Right ventricle myocardium superior (tissue), 1 donor: ENCODE data around the gene KCNQ1. TPM values are rescaled to one million over a fixed set of nuclear protein-coding genes. Genes with fewer than 3 reads are reported as not detected.

Experiments
- ATAC-seq: fragments of 200-7000 bp; cut with Tn5 transposase; one replicate; pipeline ENCODE4 v1.9.1; 2020; ENCODE audit warnings: mild to moderate bottlenecking; ENCODE audit not compliant: poor library complexity
- DNase-seq: peaks from one replicate; pipeline ENCODE4 v3.0.0-alpha.2; 2020
- intact Hi-C: fragments of 100-400 bp; cut with DNase I; formaldehyde crosslinking; loops from one replicate; pipeline ENCODE4 v1.11.2; 2022
- total RNA-seq: library from RNA; stranded (reverse); fragmentation: NEBNext Ultra II Directional; extraction: Animal tissue kit (Norgen Biotek cat#: 25700); gene quantifications from one replicate; pipeline ENCODE4 v1.2.1, GENCODE V29; 2021
- donor health status: DM: no; HTN: yes; CAD: no; lungs with severe emphysema.

Gene KCNQ1
- total RNA-seq, 1 donor from 2014 or later, result 33.4 TPM

GRCh38 chr11:2776351-2777061 lies 331.7 kb downstream of the KCNQ1 start:
- no peak for ATAC-seq
- intact Hi-C loops, result no loop called here
- peak; percentile 38 for DNase-seq

DNA sequence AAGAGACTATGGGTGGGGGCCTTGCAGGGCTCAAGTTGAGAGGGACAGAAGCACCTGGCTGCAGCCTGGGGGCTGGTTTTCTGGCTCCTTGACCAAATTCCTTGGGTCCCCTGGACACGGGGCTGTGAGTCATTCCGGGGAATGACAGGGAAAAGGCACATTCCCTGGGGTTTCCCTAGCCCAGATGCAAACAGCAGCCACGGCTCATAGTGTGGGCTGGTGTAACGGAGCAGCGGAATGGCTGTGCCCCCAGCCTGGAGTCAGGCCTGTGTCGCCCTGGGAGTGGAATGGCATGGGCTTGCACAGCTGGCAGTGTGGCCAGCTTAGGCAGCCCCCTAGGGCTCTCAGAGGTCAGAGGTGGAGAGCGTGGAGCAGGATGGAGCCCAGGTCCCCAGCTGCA lies 332.6 kb downstream of the KCNQ1 start:
- DNase-seq (peak; percentile 23), ATAC-seq (no peak)
- intact Hi-C loops, result no loop called here

DNA sequence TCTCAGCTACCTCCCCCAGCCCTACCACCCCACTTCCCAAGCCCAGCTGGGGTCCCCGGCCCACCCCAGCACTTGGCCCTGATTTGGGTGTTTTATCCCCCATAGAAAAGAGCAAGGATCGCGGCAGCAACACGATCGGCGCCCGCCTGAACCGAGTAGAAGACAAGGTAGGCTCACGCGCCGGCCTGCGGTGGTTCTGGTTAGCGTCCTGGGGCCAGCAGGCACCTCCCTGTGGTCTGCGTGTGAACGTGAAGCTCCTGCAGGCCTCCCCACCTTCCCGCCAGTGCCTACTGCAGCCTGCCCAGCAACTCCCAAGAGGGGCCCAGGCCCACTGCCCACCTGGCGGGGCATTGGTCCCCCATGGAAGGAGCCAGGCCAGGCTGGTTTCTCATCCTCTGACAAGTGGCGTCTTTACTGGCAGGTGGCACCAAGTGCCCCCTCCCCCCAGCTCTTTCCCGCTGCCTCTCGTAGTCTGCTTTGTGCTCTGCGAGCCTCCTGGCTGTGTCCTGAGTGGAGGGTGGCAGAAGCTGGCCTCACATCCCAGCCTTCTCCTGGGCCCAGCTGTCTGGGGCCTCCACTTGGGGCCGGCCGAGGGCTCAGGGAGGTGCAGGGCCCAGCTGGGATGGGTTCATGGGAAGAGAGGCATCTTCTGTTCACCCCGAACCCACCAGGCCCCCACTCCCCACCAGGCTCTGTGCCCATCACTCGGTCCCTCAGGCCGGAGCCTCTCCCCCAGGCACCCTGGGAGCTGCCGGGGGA lies 333.2 kb downstream of the KCNQ1 start:
- peak; percentile 10 for ATAC-seq
- intact Hi-C loops, result no loop called here
- DNase-seq, result peak; percentile 51

GRCh38 chr11:2778630-2779498 lies 334.1 kb downstream of the KCNQ1 start:
- DNase-seq (peak; percentile 88), ATAC-seq (peak; percentile 93)
- intact Hi-C loops, result no loop called here

DNA sequence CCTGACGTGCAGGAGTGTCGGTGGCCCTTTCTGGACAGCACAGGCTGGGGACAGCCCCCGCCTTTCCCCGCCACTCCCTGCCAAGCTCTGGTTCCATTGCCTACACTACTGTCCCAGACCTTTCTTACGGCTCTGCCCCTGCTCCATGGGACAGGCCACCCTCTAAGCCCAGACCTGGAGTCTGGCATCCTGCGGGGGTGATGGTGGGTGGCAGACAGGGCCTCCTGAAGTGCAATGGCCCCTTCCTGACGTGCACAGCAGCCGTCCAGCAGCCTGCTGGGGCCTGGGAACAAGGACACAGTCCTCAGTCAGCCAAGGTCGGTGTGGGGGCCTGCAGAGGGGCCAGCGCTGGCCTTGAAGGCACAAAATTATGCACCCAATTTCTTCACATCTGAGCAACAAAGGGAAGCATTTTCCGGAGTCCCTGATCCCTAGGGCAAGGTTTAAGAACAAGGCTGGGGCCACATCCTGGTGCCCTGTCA lies 334.7 kb downstream of the KCNQ1 start:
- intact Hi-C loops, result no loop called here

DNA sequence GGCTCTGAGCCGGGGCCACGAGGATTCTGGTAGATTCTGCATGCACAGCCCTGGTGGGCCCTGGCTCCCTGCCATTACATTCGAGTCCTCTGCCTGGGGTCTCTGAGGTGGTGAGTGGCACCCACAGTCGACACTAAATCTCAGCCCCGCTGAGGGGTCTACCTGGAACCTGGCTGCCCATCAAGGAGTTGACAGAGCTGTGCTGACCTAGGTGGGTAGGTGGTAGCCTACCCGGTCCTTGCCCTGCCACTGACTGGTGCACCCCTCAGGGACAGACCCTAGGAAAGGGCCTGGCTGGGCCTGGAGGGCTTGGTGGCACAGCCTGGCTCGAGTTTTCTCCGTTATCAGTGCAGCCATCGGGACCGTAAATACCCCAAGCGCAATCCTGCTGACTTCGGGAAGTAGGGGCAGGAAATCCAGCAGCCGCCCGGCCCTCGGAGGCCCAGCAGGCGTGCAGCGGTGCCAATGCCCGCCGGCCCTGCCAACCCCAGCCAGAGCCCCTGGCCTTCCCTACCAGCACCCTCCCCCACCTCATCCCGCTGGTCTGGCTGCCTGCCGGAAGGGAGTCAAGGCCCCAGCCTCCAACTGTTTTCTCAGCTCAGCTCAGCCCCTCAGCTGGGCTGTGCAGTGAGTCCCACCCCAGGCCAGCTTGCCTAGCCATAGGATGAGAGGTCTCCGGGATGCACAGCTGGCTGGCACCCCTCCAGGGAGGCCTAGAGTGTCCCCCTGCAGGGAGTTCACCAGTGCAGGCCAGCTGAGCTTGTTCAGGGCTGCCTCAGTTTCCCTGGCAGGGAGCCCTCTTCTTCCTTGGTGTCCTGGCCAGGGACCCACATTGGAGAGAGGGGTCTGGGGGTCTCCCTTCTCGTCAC lies 335.4 kb downstream of the KCNQ1 start:
- ATAC-seq (no peak), DNase-seq (peak; percentile 49)
- intact Hi-C loops, result no loop called here

More for the DNA sequence above, 334.7 kb downstream of the KCNQ1 start:
- ATAC-seq (no peak), DNase-seq (no peak)

DNA sequence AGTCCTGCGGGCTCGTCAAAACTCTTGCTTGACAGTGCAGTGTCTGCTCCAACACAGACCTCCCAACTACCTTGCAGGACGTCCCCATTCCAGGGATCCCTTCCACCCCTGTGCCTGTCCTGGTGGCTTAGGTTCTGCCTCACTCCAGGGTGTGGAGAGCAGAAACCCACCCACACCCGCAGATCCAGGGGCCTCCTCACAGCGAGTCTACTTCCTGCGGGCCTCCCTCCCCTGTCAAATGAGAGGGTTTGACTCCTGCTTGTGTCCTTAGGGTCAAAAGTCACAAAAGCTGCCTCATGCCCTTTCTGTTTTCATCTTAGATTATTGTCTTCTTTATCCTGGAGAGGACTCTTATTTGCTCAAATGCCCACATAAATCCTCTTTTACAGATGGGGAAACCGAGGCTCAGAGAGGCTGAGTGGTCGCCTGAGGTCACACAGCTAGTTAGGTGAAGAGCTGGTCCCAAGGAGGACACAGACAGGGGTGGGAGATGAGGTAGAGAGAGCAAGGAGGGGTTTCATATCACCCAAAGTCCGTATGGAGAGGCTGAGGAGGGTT lies 336.1 kb downstream of the KCNQ1 start:
- intact Hi-C loops, result no loop called here
- DNase-seq (no peak), ATAC-seq (no peak)

DNA sequence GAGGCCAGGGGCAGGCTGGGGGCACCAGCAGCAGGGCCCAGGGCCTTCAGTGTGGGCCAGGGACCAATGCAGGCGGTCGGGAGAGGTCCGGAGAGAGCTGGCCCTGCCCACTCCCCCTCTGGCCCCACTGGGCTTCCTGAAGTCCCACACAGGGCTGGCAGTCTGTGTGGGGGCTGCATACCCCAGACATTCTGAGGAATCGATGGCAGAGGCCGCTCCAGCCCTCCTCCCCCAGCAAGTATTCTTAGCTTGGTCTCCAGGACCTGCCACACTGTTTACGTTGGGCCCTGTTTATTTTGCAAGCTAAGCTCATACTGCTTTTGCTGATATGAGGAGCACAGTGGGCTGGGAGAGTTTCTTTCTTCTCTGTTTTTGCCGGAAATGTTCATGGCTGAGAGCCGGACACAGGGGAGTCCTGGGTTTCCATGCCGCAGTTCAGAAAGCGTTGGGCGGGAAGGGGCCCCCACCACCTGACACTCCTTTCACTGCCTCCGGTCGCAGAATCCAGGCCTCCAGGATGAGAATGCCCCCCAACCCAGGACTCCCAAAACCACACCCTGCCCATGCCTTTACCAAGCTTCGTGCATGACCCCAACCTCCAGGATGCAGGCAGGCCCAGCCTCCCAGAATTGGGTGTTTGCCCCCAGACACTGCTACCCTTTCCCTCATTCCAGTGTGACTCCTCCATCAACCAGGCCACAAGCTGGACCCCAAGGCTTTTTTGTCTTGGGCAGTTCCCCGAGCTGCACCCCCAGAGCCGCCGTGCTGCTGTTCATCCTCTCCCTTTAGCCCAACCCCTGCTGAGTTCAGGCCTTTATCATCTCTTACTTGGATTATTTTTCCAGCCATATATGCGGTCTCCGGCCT lies 336.8 kb downstream of the KCNQ1 start:
- ATAC-seq, result no peak
- intact Hi-C loops, result no loop called here

DNA sequence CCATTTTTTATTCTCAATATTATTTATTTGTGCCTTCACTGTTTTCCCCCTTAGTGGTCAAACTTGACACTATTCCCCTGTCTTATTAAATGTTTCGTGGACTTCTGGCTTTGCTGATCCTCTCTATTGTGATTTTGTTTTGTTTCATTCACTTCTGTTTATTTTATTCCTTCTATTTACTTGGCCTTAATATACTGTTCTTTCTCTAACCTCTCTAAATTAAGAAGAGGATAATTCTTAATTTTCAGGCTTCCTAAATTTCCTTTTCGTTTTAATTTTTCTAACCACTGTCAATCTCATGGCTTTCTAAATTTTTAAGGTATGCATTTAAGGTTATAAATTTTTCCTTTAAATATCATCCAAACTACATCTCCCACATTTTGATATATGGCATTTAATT lies 338.0 kb downstream of the KCNQ1 start:
- DNase-seq, result no peak
- intact Hi-C loops, result no loop called here
- no peak for ATAC-seq

More for the DNA sequence above, 336.8 kb downstream of the KCNQ1 start:
- DNase-seq, result peak; percentile 29

DNA sequence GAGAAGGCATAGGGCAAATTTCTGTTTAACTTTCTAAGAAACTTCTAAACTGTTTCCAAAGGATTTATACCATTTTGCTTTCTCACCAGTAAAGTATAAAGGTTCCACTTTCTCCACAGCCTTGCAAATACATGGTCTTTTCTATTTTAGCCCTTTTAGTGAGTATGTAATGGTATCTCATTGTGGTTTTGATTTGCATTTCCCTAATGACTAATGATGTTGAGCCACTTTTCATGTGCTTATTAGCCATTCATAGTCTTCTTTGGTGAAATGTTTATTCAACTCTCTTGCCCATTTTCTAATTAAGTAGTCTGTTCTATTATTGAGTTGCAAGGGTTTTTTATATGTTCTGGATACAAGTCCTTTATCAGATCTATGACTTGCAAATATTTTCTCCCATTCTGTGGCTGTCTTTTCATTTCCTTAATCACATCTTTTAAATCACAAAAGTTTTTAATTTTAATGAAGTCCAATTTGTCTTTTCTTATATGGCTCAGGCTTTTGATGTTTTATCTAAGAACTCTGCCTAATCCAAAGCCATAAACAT lies 338.8 kb downstream of the KCNQ1 start:
- ATAC-seq, result no peak
- intact Hi-C loops, result no loop called here
- no peak for DNase-seq

DNA sequence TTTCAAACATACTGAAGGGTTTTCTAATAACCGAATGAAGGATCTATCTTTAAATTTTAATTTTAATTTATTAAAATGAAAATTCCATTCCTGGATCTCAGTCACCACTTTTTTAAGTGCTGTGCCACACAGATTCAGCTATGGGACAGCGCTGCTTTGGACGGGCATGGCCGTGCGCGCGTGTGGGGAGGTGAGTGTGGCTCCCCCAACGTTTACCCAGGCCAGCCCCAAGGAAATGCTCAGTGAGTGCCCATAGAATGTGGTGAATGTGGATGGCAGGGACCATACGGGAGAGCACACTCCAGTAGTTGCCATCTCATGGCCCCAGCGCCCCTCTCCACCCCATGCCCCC lies 343.0 kb downstream of the KCNQ1 start:
- DNase-seq (no peak), ATAC-seq (no peak)
- intact Hi-C loops, result no loop called here

- peak; percentile 19 for DNase-seq
- peak; percentile 65 for ATAC-seq
- intact Hi-C loops, result no loop called here
These were observed 343.6 kb downstream of the KCNQ1 start for GRCh38 chr11:2788168-2789071.

DNA sequence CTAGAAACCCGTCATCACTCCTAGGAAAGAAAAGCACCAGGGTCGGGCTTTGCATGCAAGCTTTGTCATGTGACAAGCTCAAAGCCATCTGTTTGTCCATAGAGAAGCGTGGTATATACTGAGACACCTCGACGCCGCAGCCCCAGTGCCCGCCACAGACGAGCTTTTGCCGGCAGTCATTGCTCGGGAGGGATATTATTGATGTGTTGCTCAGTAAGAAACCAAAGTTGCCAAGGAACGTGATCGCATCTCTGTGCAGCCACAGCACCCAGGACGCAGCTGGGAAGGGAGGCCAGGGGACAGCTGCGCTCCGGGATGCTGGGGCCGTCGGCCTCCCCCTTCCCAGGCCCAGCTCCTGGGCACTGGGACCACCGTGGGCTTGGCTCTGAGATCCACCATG lies 344.5 kb downstream of the KCNQ1 start:
- intact Hi-C loops, result no loop called here
- ATAC-seq, result no peak

GRCh38 chr11:2789791-2790567 lies 345.2 kb downstream of the KCNQ1 start:
- DNase-seq (peak; percentile 23), ATAC-seq (no peak)
- intact Hi-C loops, result no loop called here

More for the DNA sequence above, 344.5 kb downstream of the KCNQ1 start:
- DNase-seq, result peak; percentile 32

DNA sequence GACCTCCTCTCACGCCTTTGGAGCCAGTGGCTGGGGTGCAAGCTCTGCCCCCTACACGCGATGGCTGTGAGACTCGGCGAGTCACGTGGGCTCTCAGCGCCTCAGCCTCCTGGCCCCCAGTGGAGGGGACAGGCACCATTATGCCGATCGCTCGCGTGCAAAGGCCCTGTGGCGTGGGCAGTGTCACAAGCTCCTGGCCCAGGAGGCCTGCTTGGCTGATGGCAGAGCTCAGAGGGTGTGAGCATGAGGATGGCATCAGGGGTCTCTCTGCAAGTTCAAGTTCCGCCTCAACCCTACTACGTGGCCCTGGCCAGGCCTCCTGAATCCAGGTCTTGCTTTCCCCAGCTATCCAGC lies 345.7 kb downstream of the KCNQ1 start:
- ATAC-seq (no peak), DNase-seq (peak; percentile 33)
- intact Hi-C loops, result no loop called here
